Measurements from ENCODE around the gene ATP4A.
"Not testable (repeated sequence)": the region's sequence is repeated elsewhere in the genome, so short reads cannot be mapped to it uniquely, and the experiment has no call there.

Gene ATP4A

DNA sequence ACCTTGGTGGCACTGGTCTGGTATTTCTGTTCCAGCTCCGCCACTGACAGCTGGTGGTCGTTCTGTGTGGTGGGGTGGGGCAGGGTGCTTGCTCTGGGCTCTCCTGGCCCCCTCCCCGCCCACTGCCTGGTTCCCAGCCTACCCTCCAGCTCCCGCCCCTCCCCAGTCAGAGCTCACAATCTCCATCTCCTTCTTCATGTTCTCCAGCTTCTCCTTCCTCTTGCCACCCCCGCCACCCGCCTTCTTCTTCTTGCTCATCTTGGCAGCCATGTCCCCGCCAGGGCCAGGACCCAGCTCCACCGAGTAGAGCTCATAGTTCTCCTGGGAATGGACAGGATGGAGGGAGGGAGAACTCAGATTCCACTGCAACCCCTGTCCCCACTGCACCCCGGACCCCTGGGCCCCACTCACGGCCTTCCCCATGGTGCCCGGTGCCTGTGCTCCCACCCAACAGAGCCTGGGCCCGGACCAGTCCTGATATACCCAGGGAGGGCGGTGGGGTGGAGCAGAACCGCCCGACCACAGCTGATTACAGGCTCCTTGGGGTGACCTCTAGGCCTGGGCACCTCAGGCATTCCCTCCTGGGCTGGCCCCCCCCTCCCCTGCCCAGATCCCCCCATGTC, at the start of gene ATP4A:
Gene ATP4A, minus strand, starts transcription at position 452 of the 623 bp plus-strand sequence. Its CDS starts 29 bp downstream, at position 423.
- DNase-seq: no peak

- DNase-seq: peak; percentile 96
Observed at GRCh38 chr19:35612559-35613321, 49.3 kb upstream of the ATP4A start, which contains the start of gene HAUS5. Gene HAUS5 (plus strand): TSS chr19:35612735. CDS start chr19:35612795, 60 bp downstream.

DNA sequence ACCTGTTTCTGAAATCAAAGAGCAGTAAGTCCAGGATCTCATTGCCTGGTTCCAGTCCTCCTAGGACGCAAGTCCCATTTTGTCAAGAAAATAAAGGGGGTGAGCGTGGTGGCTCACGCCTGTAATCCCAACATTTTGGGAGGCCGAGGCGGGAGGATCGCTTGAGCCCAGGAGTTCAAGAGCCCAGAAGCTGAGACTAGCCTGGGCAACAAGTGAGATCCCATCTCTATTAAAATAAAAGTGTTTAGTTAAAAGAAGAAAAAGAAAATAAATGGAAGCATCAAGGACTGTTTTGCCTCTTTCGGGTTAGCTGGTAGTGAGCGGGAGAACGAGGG, 48.7 kb upstream of the ATP4A start:
- no peak for DNase-seq

DNA sequence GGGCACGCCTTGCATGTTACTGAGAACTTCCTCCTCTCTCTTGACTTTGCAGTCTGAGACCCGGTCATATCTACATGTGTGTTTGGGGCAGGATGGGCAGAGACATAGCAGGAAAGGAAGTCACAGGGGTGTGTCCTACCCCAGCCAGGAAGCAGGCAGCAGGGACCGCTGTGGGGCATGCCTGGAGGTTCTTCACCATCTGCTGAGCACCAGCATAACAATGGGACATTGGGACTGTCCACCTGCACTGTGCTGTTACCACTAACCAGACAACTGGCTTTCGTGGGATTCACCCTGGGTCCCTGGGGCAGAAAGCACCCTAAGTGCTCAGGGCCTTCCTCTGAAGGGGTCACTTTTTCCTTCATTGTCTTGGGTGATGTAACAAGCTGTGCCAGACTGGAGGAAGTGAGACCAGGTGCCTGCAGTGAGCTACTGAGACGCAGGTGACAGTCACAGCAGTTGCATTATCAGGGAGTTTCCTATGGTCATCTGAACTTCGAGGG, 46.4 kb upstream of the ATP4A start:
- no peak for DNase-seq

DNA sequence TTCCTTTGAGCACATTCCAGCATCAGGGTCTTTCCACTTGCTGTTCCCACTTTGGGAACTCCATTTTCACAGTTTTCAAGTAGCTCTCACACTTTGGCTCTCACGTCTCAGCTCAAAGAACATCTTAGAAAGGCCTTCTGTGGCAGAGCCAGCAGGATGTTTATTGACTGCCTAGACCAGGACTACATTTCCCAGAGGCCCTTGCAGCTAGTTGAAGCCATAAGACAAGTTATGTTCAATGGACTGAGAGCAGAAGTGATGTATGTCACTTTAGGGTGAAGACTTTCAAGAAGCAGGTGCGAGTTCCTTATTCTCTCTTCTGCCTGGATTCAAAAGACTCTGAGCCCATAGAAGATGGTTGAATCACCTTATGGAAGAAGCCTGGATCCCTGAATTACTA, 44.8 kb upstream of the ATP4A start:
- no peak for DNase-seq

- no peak for DNase-seq
Observed at GRCh38 chr19:35607661-35608060, 44.2 kb upstream of the ATP4A start.

- DNase-seq: not testable (repeated sequence)
Observed at GRCh38 chr19:35607170-35607569, 43.7 kb upstream of the ATP4A start.

DNA sequence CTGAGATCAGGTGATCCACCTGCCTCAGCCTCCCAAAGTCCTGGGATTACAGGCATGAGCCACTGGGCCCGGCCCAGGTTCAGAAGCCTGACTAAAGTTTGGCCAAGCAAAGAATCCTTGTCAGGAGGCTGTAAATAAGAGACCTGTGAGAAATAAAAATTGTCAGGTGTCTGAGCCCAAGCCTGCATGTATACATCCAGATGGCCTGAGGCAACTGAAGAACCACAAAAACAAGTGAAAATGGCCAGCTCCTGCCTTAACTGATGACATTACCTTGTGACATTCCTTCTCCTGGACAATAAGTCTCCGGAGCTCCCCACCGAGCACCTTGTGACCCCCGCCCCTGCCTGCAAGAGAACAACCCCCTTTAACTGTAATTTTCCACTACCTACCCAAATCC, 41.0 kb upstream of the ATP4A start:
- not testable (repeated sequence) for DNase-seq

DNA sequence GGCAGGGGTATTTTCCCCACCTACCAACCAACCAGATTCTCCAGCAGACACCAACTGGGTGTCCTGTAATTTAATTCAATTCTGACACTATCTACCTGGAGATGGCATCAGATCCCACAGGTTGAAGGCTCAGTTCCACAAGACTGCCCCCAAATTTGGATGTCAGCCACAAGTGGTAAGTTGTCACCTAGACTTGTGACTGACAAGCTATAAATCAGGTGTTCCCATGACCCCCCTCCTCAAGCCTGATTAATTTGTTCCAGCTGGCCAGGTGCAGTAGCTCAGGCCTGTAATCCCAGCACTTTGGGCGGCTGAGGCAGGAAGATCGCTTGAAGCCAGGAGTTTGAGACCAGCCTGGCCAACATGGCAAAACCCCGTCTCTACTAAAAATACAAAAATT, 38.5 kb upstream of the ATP4A start:
- no peak for DNase-seq

GRCh38 chr19:35596366-35596999, 33.0 kb upstream of the ATP4A start:
- peak; percentile 34 for DNase-seq

- no peak for DNase-seq
Observed at GRCh38 chr19:35595928-35596327, 32.5 kb upstream of the ATP4A start.

DNA sequence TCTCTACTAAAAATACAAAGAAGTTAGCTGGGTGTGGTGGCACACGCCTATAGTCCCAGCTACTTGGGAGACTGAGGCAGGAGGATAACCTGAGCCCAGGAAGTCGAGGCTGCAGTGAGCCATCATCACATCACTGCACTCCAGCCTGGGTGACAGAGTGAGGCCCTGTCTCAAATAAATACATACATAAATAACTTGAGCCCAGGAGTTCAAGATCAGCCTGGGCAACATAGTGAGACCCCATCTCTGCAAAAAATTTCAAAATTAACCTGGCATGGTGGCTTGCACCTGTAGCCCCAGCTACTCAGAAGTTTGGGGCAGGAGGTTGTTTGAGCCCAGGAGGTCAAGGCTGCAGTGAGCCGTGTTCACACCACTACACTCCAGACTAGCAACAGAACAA, 31.6 kb upstream of the ATP4A start:
- DNase-seq: not testable (repeated sequence)

DNA sequence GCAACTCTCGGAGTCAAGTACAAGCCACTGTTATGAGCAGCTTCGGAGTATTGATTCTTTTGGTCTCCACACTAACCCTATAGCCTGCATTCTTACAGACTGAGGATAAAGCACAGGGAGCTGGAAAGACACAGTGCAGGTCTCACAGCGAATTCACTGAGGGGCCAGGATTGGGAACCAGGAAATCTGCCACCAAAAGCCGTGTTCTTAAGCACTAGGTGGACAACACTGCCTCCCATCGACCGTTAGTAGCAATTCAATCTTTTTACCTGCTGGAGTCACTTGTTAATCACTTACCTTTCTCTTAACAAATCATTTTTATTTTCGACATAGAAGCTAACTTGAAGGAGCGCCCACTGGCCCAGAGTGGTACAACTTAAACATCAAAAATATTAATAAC, 28.8 kb upstream of the ATP4A start:
- no peak for DNase-seq

- no peak for DNase-seq
Observed at GRCh38 chr19:35590875-35591274, 27.4 kb upstream of the ATP4A start.

DNA sequence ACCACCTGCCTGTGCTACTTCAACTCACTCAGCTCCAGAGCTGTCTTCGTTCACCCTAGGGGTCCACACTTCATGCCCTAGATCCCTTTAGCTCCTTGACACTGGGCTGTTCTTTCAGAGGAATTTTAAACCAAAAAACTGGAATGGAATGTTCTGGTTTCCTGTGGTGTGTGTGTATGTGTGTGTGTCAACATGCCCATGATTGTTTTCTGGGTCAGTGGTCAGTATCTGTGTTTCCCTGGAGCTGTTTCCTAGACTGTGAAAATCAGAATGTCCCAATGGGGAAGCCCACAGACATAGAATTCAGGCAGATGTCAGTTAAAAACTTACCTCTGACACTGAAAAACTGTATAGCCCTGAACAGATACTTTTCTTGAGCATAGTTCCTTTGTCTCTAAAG, 23.9 kb upstream of the ATP4A start:
- no peak for DNase-seq

GRCh38 chr19:35585848-35586247, 22.4 kb upstream of the ATP4A start, which contains the start of gene PMIS2:
Gene PMIS2 (plus strand): TSS chr19:35586173. CDS start chr19:35586260, 87 bp downstream.
- DNase-seq: peak; percentile 42

GRCh38 chr19:35582760-35583159, 19.3 kb upstream of the ATP4A start:
- no peak for DNase-seq

DNA sequence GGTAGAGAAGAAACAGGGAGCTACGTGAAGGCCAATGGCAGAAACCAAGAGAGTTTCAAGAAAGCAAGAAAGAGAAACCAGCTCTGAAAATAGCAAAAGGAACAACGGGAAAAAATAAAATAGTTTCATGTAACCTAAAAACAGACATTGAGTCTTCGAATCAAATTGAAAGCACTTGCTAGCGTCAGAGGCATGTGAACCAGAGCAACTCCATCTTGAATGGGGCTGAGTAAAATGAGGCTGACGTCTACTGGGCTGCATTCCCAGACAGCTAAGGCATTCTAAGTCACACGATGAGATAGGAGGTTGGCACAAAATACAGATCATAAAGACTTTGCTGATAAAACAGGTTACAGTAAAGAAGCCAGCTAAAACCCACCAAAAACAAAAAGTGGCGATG, 15.2 kb upstream of the ATP4A start:
- no peak for DNase-seq

DNA sequence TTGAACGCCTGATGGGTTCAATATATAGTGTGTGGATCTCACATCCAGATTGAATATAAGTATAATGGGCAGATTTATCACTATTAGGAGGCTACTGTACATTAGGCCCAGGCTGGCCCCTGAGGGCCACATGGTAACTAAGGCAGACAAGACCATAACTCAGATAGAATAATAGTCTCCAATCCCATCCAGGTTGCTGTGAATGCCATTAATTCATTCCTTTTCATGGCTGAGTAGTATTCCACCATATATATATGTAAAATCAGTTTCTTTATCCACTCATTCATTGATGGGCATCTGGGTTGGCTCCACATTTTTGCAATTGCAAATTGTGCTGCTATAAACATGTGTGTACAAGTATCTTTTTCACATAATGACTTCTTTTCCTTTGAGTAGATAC, 14.5 kb upstream of the ATP4A start:
- no peak for DNase-seq

DNA sequence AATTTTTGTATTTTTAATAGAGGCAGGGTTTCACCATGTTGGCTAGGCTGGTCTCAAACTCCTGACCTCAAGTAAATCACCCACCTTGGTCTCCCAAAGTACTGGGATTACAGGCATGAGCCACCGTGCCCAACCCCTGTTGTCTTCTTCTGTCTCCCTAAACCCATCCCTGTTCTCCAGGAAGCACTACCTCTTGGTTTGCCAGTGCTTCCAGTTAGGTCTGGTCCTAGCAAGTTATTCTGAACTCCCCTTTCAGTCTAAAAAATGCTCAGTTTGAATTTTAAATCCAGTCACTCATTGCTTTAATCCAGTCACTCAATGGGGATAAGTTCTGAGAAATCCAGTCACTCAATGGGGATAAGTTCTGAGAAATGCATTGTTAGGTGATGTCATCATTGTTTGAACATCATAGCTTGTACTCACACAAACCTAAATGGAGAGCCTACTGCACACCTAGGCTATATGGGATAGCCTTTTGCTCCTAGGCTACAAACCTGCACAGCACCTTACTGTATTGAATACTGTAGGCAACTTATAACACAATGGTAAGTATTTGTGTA, 8.0 kb upstream of the ATP4A start:
- no peak for DNase-seq

DNA sequence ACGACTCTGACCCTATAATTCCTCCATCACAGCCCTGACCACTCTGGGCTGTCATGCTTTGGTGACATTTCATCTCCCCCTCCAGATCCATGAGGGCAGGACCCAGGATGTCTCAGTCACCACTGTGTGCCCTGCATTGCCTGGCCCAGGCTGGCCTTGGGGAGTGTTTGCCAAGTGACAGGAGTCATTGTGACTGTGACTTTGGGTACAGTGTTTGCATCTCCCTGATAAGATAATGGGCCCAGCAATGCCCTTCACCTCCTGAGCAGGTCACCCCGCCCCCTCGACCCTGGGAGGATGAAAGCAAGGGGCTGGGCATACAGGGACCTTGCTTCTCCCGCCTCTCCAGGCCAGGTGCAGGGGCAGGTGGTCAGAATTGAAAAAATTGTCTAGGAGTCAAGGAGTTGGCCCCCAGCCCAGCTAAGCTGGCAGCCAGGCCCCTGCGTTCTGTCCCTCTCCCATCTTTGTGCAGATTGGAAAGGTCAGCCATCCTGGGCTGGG, 5.9 kb upstream of the ATP4A start:
- no peak for DNase-seq

DNA sequence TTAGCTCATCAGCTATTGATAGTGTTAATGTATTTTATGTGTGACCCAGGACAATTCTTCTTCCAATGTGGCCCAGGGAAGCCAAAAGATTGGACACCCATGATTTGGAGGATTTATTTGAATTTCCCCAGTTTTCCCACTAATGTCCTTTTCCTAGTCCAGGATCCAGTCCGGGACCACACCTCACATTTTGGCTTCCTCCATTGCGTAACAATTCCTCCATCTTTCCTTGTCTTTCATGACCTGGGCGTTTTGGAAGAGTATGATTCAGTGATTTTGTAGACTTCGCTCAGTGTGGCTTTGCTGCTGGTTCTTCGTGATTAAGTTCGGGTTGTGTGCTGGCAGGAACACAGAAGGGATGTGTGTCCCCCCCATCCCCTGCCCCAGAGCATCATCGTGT, 3.3 kb upstream of the ATP4A start:
- no peak for DNase-seq
